ENCODE measurements around the gene JARID2. TPM values are rescaled to one million over a fixed set of nuclear protein-coding genes. Genes with fewer than 3 reads are reported as not detected.

Gene JARID2
- polyA plus RNA-seq, 1 donor (not counting 4 experiments of a cell fraction or from before 2014, with no cell fraction given) = 11.0 TPM

- Histone ChIP-seq H3K79me2 (ENCODE audit: control insufficient read depth, insufficient read depth, low read length) (no peaks in the 10 kb centered on the region), H3K4me1 (ENCODE audit: control insufficient read depth, extremely low read depth, insufficient read depth, low read length) (no peaks in the 10 kb centered on the region), H4K20me1 (ENCODE audit: control insufficient read depth, extremely low read depth, insufficient read depth, low read length) (no peaks in the 10 kb centered on the region), H3K4me2 (ENCODE audit: control insufficient read depth, extremely low read depth, insufficient read depth, low read depth, low read length) (no peak overlapping the region), H3K9ac (ENCODE audit: control insufficient read depth, extremely low read depth, insufficient read depth, low read length) (no peak overlapping the region), H3K4me3 (ENCODE audit: control insufficient read depth in 2 of 3, extremely low read depth in 1 of 3, insufficient read depth in 2 of 3, low read depth in 1 of 3, low read length in 3 of 3) (no peak overlapping the region), H3K9me1 (ENCODE audit: control insufficient read depth, extremely low read depth, insufficient read depth, low read length) (no peaks in the 10 kb centered on the region), H2AFZ (ENCODE audit: control insufficient read depth, low read length) (no peak overlapping the region), H3K27ac (ENCODE audit: control insufficient read depth, insufficient read depth, low read length) (no peak overlapping the region), H3K27me3 (ENCODE audit: control insufficient read depth, extremely low read depth, insufficient read depth, low read length) (no peaks in the 10 kb centered on the region), H3K36me3 (ENCODE audit: control insufficient read depth in 2 of 2, extremely low read depth in 1 of 2, insufficient read depth in 2 of 2, low read length in 2 of 2) (no peaks in the 10 kb centered on the region), H3K9me3 (ENCODE audit: control insufficient read depth, low read depth, low read length) (no peaks in the 10 kb centered on the region)
- DNase-seq (ENCODE audit: low read depth, low spot score) (no peak), FAIRE-seq (no peak)
- TF ChIP-seq EZH2 (IDR thresholded peaks at IDR 0.05; ENCODE audit: low read length) = no peak
- TF ChIP-seq CTCF (optimal IDR thresholded peaks at IDR 0.05 in 1 of 3, IDR thresholded peaks at IDR 0.05 in 1 of 3, conservative IDR thresholded peaks at IDR 0.05 in 1 of 3; ENCODE audit: extremely low read depth in 1 of 3, insufficient read depth in 2 of 3, low read length in 3 of 3) = no peak
- dilution Hi-C loops (cut with MboI; ENCODE audit: extremely low pct_ligation_motif_present, low sequenced_read_pairs) = no loop called here
Observed at GRCh38 chr6:15557174-15557573, 311.3 kb downstream of the JARID2 start.

- TF ChIP-seq EZH2 (IDR thresholded peaks at IDR 0.05; ENCODE audit: low read length) = no peak
- TF ChIP-seq CTCF (optimal IDR thresholded peaks at IDR 0.05 in 1 of 3, IDR thresholded peaks at IDR 0.05 in 1 of 3, conservative IDR thresholded peaks at IDR 0.05 in 1 of 3; ENCODE audit: extremely low read depth in 1 of 3, insufficient read depth in 2 of 3, low read length in 3 of 3) = no peak
- dilution Hi-C loops (cut with MboI; ENCODE audit: extremely low pct_ligation_motif_present, low sequenced_read_pairs) = no loop called here
- Histone ChIP-seq H3K9me1 (ENCODE audit: control insufficient read depth, extremely low read depth, insufficient read depth, low read length) (no peaks in the 10 kb centered on the region), H4K20me1 (ENCODE audit: control insufficient read depth, extremely low read depth, insufficient read depth, low read length) (no peaks in the 10 kb centered on the region), H3K27me3 (ENCODE audit: control insufficient read depth, extremely low read depth, insufficient read depth, low read length) (no peaks in the 10 kb centered on the region), H3K4me3 (ENCODE audit: control insufficient read depth in 2 of 3, extremely low read depth in 1 of 3, insufficient read depth in 2 of 3, low read depth in 1 of 3, low read length in 3 of 3) (no peak overlapping the region), H3K4me2 (ENCODE audit: control insufficient read depth, extremely low read depth, insufficient read depth, low read depth, low read length) (no peak overlapping the region), H3K9me3 (ENCODE audit: control insufficient read depth, low read depth, low read length) (no peaks in the 10 kb centered on the region), H2AFZ (ENCODE audit: control insufficient read depth, low read length) (no peak overlapping the region), H3K9ac (ENCODE audit: control insufficient read depth, extremely low read depth, insufficient read depth, low read length) (no peak overlapping the region), H3K79me2 (ENCODE audit: control insufficient read depth, insufficient read depth, low read length) (no peaks in the 10 kb centered on the region), H3K36me3 (ENCODE audit: control insufficient read depth in 2 of 2, extremely low read depth in 1 of 2, insufficient read depth in 2 of 2, low read length in 2 of 2) (no peaks in the 10 kb centered on the region), H3K4me1 (ENCODE audit: control insufficient read depth, extremely low read depth, insufficient read depth, low read length) (no peaks in the 10 kb centered on the region), H3K27ac (ENCODE audit: control insufficient read depth, insufficient read depth, low read length) (no peak overlapping the region)
- DNase-seq (ENCODE audit: low read depth, low spot score) = no peak
- FAIRE-seq = no peak
Observed at GRCh38 chr6:15560713-15561112, 314.8 kb downstream of the JARID2 start.

Data from keratinocyte (primary cell).